Neural progenitor cell (in vitro differentiated cells): ENCODE results near the gene HOXA1. TPM values are rescaled to one million over a fixed set of nuclear protein-coding genes. Genes with fewer than 3 reads are reported as not detected.

Experiments used
- DNase-seq: peaks from one replicate; pipeline ENCODE4 v3.0.0-alpha.2; 2016; ENCODE audit warnings: low spot score
- H2AFZ ChIP-seq: fragments of 200-600 bp; sonication (generic); replicated peaks from 2 replicates; pipeline ENCODE4 v1.6.1; 2016; ENCODE audit warnings: antibody characterized with exemption
- H3F3A ChIP-seq: fragments of 200-600 bp; sonication (generic); 2 replicates; pipeline ENCODE4 v1.6.1; 2016; ENCODE audit warnings: antibody characterized with exemption, low read depth
- H3K27ac ChIP-seq: fragments of 200-600 bp; sonication (generic); 2 replicates; pipeline ENCODE4 v1.5.1; 2016; ENCODE audit warnings: mild to moderate bottlenecking
- H3K27me3 ChIP-seq: fragments of 200-600 bp; sonication (generic); 2 replicates; pipeline ENCODE4 v1.6.1; 2016; ENCODE audit warnings: mild to moderate bottlenecking, moderate library complexity
- H3K36me3 ChIP-seq: fragments of 200-600 bp; sonication (generic); 2 replicates; pipeline ENCODE4 v1.5.1; 2016
- H3K4me1 ChIP-seq: fragments of 200-600 bp; sonication (generic); 2 replicates; pipeline ENCODE4 v1.6.1; 2016; ENCODE audit warnings: mixed run types
- H3K4me2 ChIP-seq: fragments of 200-600 bp; sonication (generic); 2 replicates; pipeline ENCODE4 v1.6.1; 2016
- H3K4me3 ChIP-seq: fragments of 200-600 bp; sonication (generic); 2 replicates; pipeline ENCODE4 v1.5.1; 2016
- H3K79me2 ChIP-seq: fragments of 200-600 bp; sonication (generic); 2 replicates; pipeline ENCODE4 v1.6.1; 2016; ENCODE audit warnings: low read depth
- H3K9ac ChIP-seq: fragments of 200-600 bp; sonication (generic); 2 replicates; pipeline ENCODE4 v1.6.1; 2016
- H3K9me3 ChIP-seq: fragments of 200-600 bp; sonication (generic); 2 replicates; pipeline ENCODE4 v1.5.1; 2016; ENCODE audit warnings: low read depth
- H4K20me1 ChIP-seq: fragments of 200-600 bp; sonication (generic); 2 replicates; pipeline ENCODE4 v1.6.1; 2016; ENCODE audit warnings: low read depth
- H3K27ac Mint-ChIP-seq: 3 replicates; pipeline ENCODE4 v1.8.0; 2021; ENCODE audit warnings: mixed read lengths
- H3K27me3 Mint-ChIP-seq: 2 replicates; pipeline ENCODE4 v1.8.0; 2022; ENCODE audit warnings: low read depth, mild to moderate bottlenecking, inconsistent platforms, moderate library complexity, mixed read lengths; ENCODE audit not compliant: insufficient read depth
- H3K36me3 Mint-ChIP-seq: 3 replicates; pipeline ENCODE4 v1.8.0; 2021; ENCODE audit warnings: mixed read lengths
- H3K4me1 Mint-ChIP-seq: 3 replicates; pipeline ENCODE4 v1.8.0; 2021; ENCODE audit warnings: mixed read lengths
- H3K4me3 Mint-ChIP-seq: 3 replicates; pipeline ENCODE4 v1.8.0; 2021; ENCODE audit warnings: mild to moderate bottlenecking, moderate library complexity, mixed read lengths
- H3K9me3 Mint-ChIP-seq: 3 replicates; pipeline ENCODE4 v1.8.0; 2020; ENCODE audit warnings: mixed read lengths
- EZH2 ChIP-seq: fragments of 200-600 bp; sonication (generic); IDR thresholded peaks from 2 replicates; pipeline ENCODE4 v1.6.1; 2017; ENCODE audit warnings: antibody characterized with exemption, mild to moderate bottlenecking, moderate library complexity
- EZH2phosphoT487 ChIP-seq: fragments of 200-600 bp; sonication (generic); IDR thresholded peaks from 2 replicates; pipeline ENCODE4 v1.6.1; 2017; ENCODE audit warnings: antibody characterized with exemption
- total RNA-seq: library from RNA; depleted of rRNA; stranded (reverse); fragments of >200 nt; gene quantifications from 2 replicates; pipeline ENCODE4 v1.2.3, GENCODE V29; 2015; ENCODE audit warnings: low replicate concordance
- TF ChIP-seq, protein P1 (sequence below): fragments of 200-600 bp; sonication (generic); IDR thresholded peaks from 2 replicates; pipeline ENCODE4 v1.5.1; 2017; ENCODE audit warnings: antibody characterized with exemption, mild to moderate bottlenecking

The HOXA1 gene
- total RNA-seq, 1 donor from 2014 or later: not detected

DNA sequence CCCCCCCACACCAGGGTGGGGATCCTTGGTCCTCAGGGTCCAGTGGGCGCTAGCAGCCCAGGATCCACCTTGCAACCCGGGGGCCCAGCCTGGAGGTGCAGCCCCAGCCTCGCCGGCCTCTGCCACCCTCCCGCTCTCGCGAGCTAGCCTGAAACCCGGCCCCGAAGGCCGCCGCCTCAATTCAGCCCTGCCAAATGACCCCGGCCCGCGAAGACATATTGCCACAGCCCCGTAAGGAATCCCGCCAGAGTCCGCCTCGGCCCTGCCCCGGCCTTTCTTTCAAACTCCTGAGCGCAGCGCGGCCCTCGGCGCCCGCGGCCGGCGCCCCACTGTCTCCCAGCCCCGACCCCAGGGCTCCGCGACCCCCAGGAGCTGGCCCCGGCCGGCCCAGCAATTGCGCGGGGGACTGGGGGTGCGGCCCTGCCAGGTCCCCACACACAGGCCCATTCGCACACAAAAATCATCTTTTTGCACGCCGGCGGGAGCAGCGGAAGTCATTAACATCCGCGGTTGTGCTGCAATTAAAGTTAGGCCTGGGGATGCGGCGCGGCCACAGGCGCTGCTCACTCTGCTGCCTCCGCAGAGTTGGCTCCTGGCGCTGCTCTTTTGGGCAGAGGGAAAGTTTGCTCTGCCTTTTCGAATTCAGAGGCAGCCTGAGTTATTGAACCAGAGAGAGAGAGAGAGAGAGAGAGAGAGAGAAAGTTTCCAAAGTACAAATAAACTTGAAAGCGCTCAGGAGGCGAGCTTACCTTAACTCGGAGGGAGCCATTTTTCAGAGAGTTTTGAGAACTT is 43.7 kb upstream of the HOXA1 start:
- no peak overlapping the region for H3K9ac ChIP-seq
- peak overlapping the region; percentile 51 for H3K4me2 ChIP-seq
- H3K4me3 Mint-ChIP-seq: peak overlapping the region; percentile 67
- H3K27me3 ChIP-seq: peaks cover 100% of the 10 kb centered on the region
- DNase-seq: peak; percentile 70
- H3K9me3 ChIP-seq: no peaks in the 10 kb centered on the region
- no peaks in the 10 kb centered on the region for H3F3A ChIP-seq
- H2AFZ ChIP-seq: no peak overlapping the region
- peaks cover 95% of the 10 kb centered on the region for H4K20me1 ChIP-seq
- H3K27me3 Mint-ChIP-seq: peaks cover 92% of the 10 kb centered on the region
- no peaks in the 10 kb centered on the region for H3K79me2 ChIP-seq
- no peaks in the 10 kb centered on the region for H3K36me3 Mint-ChIP-seq
- no peak overlapping the region for H3K27ac Mint-ChIP-seq
- no peak overlapping the region for H3K27ac ChIP-seq
- peaks cover 10% of the 10 kb centered on the region for H3K4me1 ChIP-seq
- peaks cover 8% of the 10 kb centered on the region for H3K4me1 Mint-ChIP-seq
- peaks cover 8% of the 10 kb centered on the region for H3K9me3 Mint-ChIP-seq
- no peaks in the 10 kb centered on the region for H3K36me3 ChIP-seq
- TF ChIP-seq EZH2 (peak; percentile 100), EZH2phosphoT487 (peak; percentile 99)
- TF ChIP-seq, protein P1, sequence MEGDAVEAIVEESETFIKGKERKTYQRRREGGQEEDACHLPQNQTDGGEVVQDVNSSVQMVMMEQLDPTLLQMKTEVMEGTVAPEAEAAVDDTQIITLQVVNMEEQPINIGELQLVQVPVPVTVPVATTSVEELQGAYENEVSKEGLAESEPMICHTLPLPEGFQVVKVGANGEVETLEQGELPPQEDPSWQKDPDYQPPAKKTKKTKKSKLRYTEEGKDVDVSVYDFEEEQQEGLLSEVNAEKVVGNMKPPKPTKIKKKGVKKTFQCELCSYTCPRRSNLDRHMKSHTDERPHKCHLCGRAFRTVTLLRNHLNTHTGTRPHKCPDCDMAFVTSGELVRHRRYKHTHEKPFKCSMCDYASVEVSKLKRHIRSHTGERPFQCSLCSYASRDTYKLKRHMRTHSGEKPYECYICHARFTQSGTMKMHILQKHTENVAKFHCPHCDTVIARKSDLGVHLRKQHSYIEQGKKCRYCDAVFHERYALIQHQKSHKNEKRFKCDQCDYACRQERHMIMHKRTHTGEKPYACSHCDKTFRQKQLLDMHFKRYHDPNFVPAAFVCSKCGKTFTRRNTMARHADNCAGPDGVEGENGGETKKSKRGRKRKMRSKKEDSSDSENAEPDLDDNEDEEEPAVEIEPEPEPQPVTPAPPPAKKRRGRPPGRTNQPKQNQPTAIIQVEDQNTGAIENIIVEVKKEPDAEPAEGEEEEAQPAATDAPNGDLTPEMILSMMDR: no peak
- no peak overlapping the region for H3K4me3 ChIP-seq

GRCh38 chr7:27138985-27139333 is 43.2 kb upstream of the HOXA1 start:
- DNase-seq: no peak
- H3K27ac Mint-ChIP-seq: no peak overlapping the region
- H3K4me2 ChIP-seq: peak overlapping the region; percentile 51
- H4K20me1 ChIP-seq: peaks cover 95% of the 10 kb centered on the region
- H3K9me3 ChIP-seq: no peaks in the 10 kb centered on the region
- no peak overlapping the region for H3K27ac ChIP-seq
- no peaks in the 10 kb centered on the region for H3F3A ChIP-seq
- peaks cover 1% of the 10 kb centered on the region for H3K36me3 Mint-ChIP-seq
- peaks cover 10% of the 10 kb centered on the region for H3K4me1 ChIP-seq
- H3K36me3 ChIP-seq: no peaks in the 10 kb centered on the region
- no peak overlapping the region for H3K4me3 ChIP-seq
- no peak overlapping the region for H3K9ac ChIP-seq
- H3K27me3 Mint-ChIP-seq: peaks cover 92% of the 10 kb centered on the region
- H3K4me1 Mint-ChIP-seq: peaks cover 8% of the 10 kb centered on the region
- TF ChIP-seq EZH2phosphoT487: no peak
- H2AFZ ChIP-seq: no peak overlapping the region
- no peak overlapping the region for H3K4me3 Mint-ChIP-seq
- H3K79me2 ChIP-seq: no peaks in the 10 kb centered on the region
- H3K27me3 ChIP-seq: peaks cover 100% of the 10 kb centered on the region
- peaks cover 11% of the 10 kb centered on the region for H3K9me3 Mint-ChIP-seq

- Histone ChIP-seq H3K27me3 (peaks cover 100% of the 10 kb centered on the region), H3F3A (no peaks in the 10 kb centered on the region), H3K4me2 (no peak overlapping the region), H4K20me1 (peaks cover 96% of the 10 kb centered on the region), H2AFZ (no peak overlapping the region), H3K4me3 (no peak overlapping the region), H3K27ac (no peak overlapping the region), H3K79me2 (no peaks in the 10 kb centered on the region), H3K36me3 (no peaks in the 10 kb centered on the region), H3K4me1 (peaks cover 9% of the 10 kb centered on the region), H3K9me3 (no peaks in the 10 kb centered on the region), H3K9ac (no peak overlapping the region)
- peaks cover 6% of the 10 kb centered on the region for H3K4me1 Mint-ChIP-seq
- peaks cover 14% of the 10 kb centered on the region for H3K9me3 Mint-ChIP-seq
- H3K27me3 Mint-ChIP-seq: peaks cover 93% of the 10 kb centered on the region
- H3K36me3 Mint-ChIP-seq: peaks cover 2% of the 10 kb centered on the region
- H3K27ac Mint-ChIP-seq: no peak overlapping the region
- TF ChIP-seq EZH2phosphoT487: no peak
- no peak for TF ChIP-seq EZH2
- TF ChIP-seq, protein P1: no peak
- no peak for DNase-seq
- H3K4me3 Mint-ChIP-seq: no peak overlapping the region
Measured at GRCh38 chr7:27138472-27138871, 42.7 kb upstream of the HOXA1 start.

GRCh38 chr7:27137640-27138315 is 42.0 kb upstream of the HOXA1 start:
- Histone ChIP-seq H2AFZ (no peak overlapping the region), H3K4me2 (no peak overlapping the region), H3K27ac (no peak overlapping the region), H3K4me1 (peaks cover 2% of the 10 kb centered on the region), H4K20me1 (peaks cover 93% of the 10 kb centered on the region), H3F3A (no peaks in the 10 kb centered on the region), H3K9ac (no peak overlapping the region), H3K27me3 (peaks cover 100% of the 10 kb centered on the region), H3K9me3 (no peaks in the 10 kb centered on the region), H3K4me3 (no peak overlapping the region), H3K79me2 (no peaks in the 10 kb centered on the region), H3K36me3 (no peaks in the 10 kb centered on the region)
- TF ChIP-seq EZH2 (no peak), EZH2phosphoT487 (no peak)
- TF ChIP-seq, protein P1: no peak
- Mint-ChIP-seq H3K9me3 (peaks cover 16% of the 10 kb centered on the region), H3K4me1 (peaks cover 4% of the 10 kb centered on the region), H3K27me3 (peaks cover 95% of the 10 kb centered on the region), H3K4me3 (no peak overlapping the region), H3K27ac (no peak overlapping the region), H3K36me3 (peaks cover 2% of the 10 kb centered on the region)
- no peak for DNase-seq
